HG02588 (cell line): ENCODE measurements around the gene MKRN2.
"Not testable (repeated sequence)": the region's sequence is repeated elsewhere in the genome, so short reads cannot be mapped to it uniquely, and the experiment has no call there.

Source experiments
- ATAC-seq: cut with Tn5 transposase; IDR thresholded peaks from one replicate; pipeline ENCODE4 v1.9.1; 2021; ENCODE audit warnings: mild to moderate bottlenecking, moderate library complexity; ENCODE audit not compliant: unreplicated experiment

The MKRN2 gene

DNA sequence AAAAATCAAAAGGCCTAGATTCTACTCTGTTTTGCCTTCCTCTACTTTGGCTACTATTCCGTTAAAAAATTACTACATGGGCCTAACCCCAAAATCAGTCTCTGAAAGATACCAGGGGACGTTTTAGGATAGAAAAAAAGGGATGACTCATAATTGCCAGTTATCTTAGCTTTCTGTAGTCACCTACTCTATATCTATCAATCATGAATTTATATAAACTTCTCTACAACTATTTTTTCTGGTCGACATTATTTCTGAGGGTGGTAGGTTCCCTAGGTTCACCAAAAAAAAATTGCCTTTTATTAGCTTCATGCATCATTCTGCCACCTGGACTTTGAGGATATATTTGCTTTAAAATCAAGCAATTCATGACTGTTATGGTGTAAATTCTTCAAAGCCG is 70.5 kb downstream of the MKRN2 start:
- no peak for ATAC-seq

GRCh38 chr3:12628813-12629212 is 71.9 kb downstream of the MKRN2 start:
- ATAC-seq = no peak

DNA sequence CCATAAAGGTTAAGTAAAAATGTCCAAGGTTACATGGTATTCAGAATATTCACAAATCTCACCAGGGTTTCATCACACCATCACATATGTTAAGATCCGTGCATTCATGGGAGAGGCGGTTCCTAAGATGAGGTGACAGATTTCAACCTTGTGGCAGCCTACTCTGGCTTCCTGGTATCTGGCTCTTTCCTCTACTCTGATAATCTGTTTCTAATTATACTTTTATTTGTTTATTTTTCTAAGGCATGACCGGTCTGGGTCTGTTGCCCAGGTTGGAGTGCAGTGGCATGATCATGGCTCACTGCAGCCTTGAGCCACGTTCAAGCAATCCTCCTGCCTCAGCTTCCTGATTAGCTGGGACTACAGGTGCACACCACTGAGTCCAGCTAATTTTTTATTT is 72.7 kb downstream of the MKRN2 start:
- no peak for ATAC-seq

GRCh38 chr3:12630292-12630691 is 73.4 kb downstream of the MKRN2 start:
- no peak for ATAC-seq

DNA sequence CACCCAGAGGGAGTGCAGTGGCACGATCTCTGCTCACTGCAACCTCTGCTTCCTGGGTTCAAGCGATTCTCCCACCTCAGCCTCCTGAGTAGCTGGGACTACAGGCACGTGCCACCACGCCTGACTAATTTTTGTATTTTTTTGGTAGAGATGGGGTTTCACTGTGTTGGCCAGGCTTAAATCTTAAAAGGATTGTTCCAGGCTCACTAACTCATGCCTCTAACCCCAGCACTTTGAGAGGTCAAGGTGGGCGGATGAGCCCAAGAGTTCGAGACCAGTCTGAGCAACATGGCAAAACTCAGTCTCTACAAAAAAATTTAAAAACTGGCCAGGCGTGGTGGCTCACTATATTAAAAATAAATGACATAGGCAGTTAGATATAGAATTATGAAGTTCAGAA is 74.0 kb downstream of the MKRN2 start:
- ATAC-seq = not testable (repeated sequence)

GRCh38 chr3:12632523-12632922 is 75.6 kb downstream of the MKRN2 start:
- ATAC-seq = no peak

DNA sequence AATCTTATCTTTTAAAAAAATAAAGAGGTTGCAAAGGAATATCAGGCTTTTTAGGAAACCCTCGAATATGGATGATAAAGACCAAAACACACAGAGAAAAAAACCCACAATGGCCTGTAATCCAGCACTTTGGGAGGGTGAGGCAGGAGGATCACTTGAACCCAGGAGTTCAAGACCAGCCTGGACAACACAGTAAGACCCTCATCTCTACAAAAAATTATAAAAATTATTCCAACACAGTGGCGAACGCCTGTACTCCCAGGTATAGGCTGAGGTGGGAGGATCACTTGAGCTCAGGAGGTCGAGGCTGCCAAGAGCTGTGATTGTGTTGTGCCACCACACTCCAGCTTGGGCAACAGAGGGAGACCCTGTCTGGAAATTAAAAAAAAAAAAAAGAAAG is 76.2 kb downstream of the MKRN2 start:
- no peak for ATAC-seq
